HEK293 (cell line): ENCODE results near the gene RNF146.

Experiments
- CTCF ChIA-PET: fragments of 350-600 bp; formaldehyde crosslinking; extraction: SDS; loops from one replicate; lab custom pipeline; 2021; ENCODE audit warnings: antibody characterized with exemption; lab: Yijun Ruan, JAX
- POLR2A ChIA-PET: fragments of 300-600 bp; formaldehyde crosslinking; extraction: SDS; loops from one replicate; lab custom pipeline; 2020; ENCODE audit warnings: antibody characterized with exemption, inconsistent platforms; lab: Yijun Ruan, JAX
- H3K27ac ChIP-seq: fragments of 200-500 bp; sonication (Bioruptor generic); 2 replicates; pipeline ENCODE4 v1.5.1; 2014; ENCODE audit warnings: low read depth, low read length, control low read depth, inconsistent platforms; ENCODE audit errors: extremely low read depth
- H3K36me3 ChIP-seq, 2 experiments: fragments of 200-500 bp in 1 of 2; sonication (Bioruptor generic) in 1 of 2; 1 replicate in 1 of 2; 2 replicates in 1 of 2; pipeline ENCODE4 v1.5.1; 2014 to 2017; ENCODE audit warnings: inconsistent platforms in 2 of 2, low read length in 2 of 2; ENCODE audit not compliant: control insufficient read depth in 2 of 2, insufficient read depth in 1 of 2
- H3K4me1 ChIP-seq: fragments of 200-500 bp; sonication (Bioruptor generic); 2 replicates; pipeline ENCODE4 v1.5.1; 2014; ENCODE audit warnings: mild to moderate bottlenecking, low read length, inconsistent platforms; ENCODE audit not compliant: control insufficient read depth, insufficient read depth
- H3K4me3 ChIP-seq: 2 replicates; pipeline ENCODE4 v1.5.1; 2011; ENCODE audit warnings: low read depth, mild to moderate bottlenecking, control low read depth, low read length, moderate library complexity
- H3K9me3 ChIP-seq: fragments of 200-500 bp; sonication (Bioruptor generic); 2 replicates; pipeline ENCODE4 v1.5.1; 2014; ENCODE audit warnings: low read depth, low read length, inconsistent platforms; ENCODE audit not compliant: control insufficient read depth, insufficient read depth
- KLF7 ChIP-seq: fragments of 450-650 bp; formaldehyde crosslinking; IDR thresholded peaks from 2 replicates; pipeline ENCODE4 v1.5.1; 2016; ENCODE audit warnings: missing biosample characterization, missing genetic modification characterization, borderline replicate concordance
- KLF8 ChIP-seq: fragments of 450-650 bp; formaldehyde crosslinking; IDR thresholded peaks from 2 replicates; pipeline ENCODE4 v1.5.1; 2016; ENCODE audit warnings: missing biosample characterization, missing genetic modification characterization
- MEIS1 ChIP-seq: sonication (generic); formaldehyde crosslinking; IDR thresholded peaks from 2 replicates; pipeline ENCODE4 v1.8.1; 2022; ENCODE audit warnings: missing genetic modification reagents, mild to moderate bottlenecking, borderline replicate concordance
- SCRT1 ChIP-seq: fragments of 450-650 bp; formaldehyde crosslinking; IDR thresholded peaks from 2 replicates; pipeline ENCODE4 v1.5.1; 2016; ENCODE audit warnings: missing biosample characterization, missing genetic modification characterization, borderline replicate concordance
- SP7 ChIP-seq: fragments of 450-650 bp; formaldehyde crosslinking; IDR thresholded peaks from 2 replicates; pipeline ENCODE4 v1.5.1; 2016; ENCODE audit warnings: missing biosample characterization, missing genetic modification characterization
- ZBTB7A ChIP-seq: fragments of 450-650 bp; formaldehyde crosslinking; IDR thresholded peaks from 2 replicates; pipeline ENCODE4 v1.5.1; 2016; ENCODE audit warnings: low read depth, missing biosample characterization, missing genetic modification characterization
- ZNF114 ChIP-seq: fragments of 450-650 bp; formaldehyde crosslinking; IDR thresholded peaks from 2 replicates; pipeline ENCODE4 v1.5.0; 2017; ENCODE audit warnings: missing biosample characterization, missing genetic modification characterization
- ZNF23 ChIP-seq: fragments of 450-650 bp; formaldehyde crosslinking; IDR thresholded peaks from 2 replicates; pipeline ENCODE4 v1.5.1; 2016; ENCODE audit warnings: missing biosample characterization, missing genetic modification characterization, borderline replicate concordance
- ZNF248 ChIP-seq: fragments of 450-650 bp; formaldehyde crosslinking; IDR thresholded peaks from 2 replicates; pipeline ENCODE4 v1.5.1; 2017; ENCODE audit warnings: missing biosample characterization, missing genetic modification characterization
- ZNF398 ChIP-seq: fragments of 450-650 bp; formaldehyde crosslinking; IDR thresholded peaks from 2 replicates; pipeline ENCODE4 v1.5.1; 2017; ENCODE audit warnings: missing biosample characterization, missing genetic modification characterization
- ZNF404 ChIP-seq: fragments of 450-650 bp; formaldehyde crosslinking; IDR thresholded peaks from 2 replicates; pipeline ENCODE4 v1.5.1; 2017; ENCODE audit warnings: missing biosample characterization, missing genetic modification characterization
- ZNF449 ChIP-seq: fragments of 450-650 bp; formaldehyde crosslinking; IDR thresholded peaks from 2 replicates; pipeline ENCODE4 v1.5.1; 2017; ENCODE audit warnings: missing biosample characterization, mild to moderate bottlenecking, missing genetic modification characterization, moderate library complexity
- ZNF514 ChIP-seq: fragments of 450-650 bp; formaldehyde crosslinking; IDR thresholded peaks from 2 replicates; pipeline ENCODE4 v1.5.1; 2016; ENCODE audit warnings: missing biosample characterization, missing genetic modification characterization
- ZNF791 ChIP-seq: fragments of 450-650 bp; formaldehyde crosslinking; IDR thresholded peaks from 2 replicates; pipeline ENCODE4 v1.5.1; 2016; ENCODE audit warnings: missing biosample characterization, missing genetic modification characterization
- ZXDB ChIP-seq: fragments of 450-650 bp; formaldehyde crosslinking; IDR thresholded peaks from 2 replicates; pipeline ENCODE4 v1.5.1; 2016; ENCODE audit warnings: missing biosample characterization, missing genetic modification characterization

Gene RNF146

GRCh38 chr6:127247114-127248096 is 19.3 kb upstream of the RNF146 start:
- ChIA-PET CTCF (interaction anchor here (1.0 kb wide), 1 partner anchor 269 kb away, joined by 4 read pairs; no protein-coding TSS in a partner anchor), POLR2A (interaction anchor here (1.4 kb wide), 1 partner anchor 20 kb away, joined by 3 read pairs; the partner anchor contains the start of gene RNF146)
- no peaks in the 10 kb centered on the region for H3K36me3 ChIP-seq
- no peaks in the 10 kb centered on the region for H3K4me1 ChIP-seq
- H3K27ac ChIP-seq = no peak overlapping the region
- no peak for TF ChIP-seq MEIS1 (CRISPR knock-in tag)
- TF ChIP-seq ZNF23 (tag by site-specific recombination) = no peak
- no peak overlapping the region for H3K4me3 ChIP-seq
- H3K9me3 ChIP-seq = no peaks in the 10 kb centered on the region

GRCh38 chr6:127249621-127250020 is 17.0 kb upstream of the RNF146 start:
- no peaks in the 10 kb centered on the region for H3K4me1 ChIP-seq
- TF ChIP-seq ZNF514 (no peak), ZNF449 (no peak), KLF7 (tag by site-specific recombination) (no peak), KLF8 (no peak), ZXDB (no peak), ZNF404 (tag by site-specific recombination) (no peak), ZNF114 (tag by site-specific recombination) (no peak), SCRT1 (tag by site-specific recombination) (no peak), ZNF398 (tag by site-specific recombination) (no peak)
- CTCF ChIA-PET = no interaction called here
- H3K9me3 ChIP-seq = no peaks in the 10 kb centered on the region
- no peak overlapping the region for H3K4me3 ChIP-seq
- POLR2A ChIA-PET = no interaction called here
- no peak overlapping the region for H3K27ac ChIP-seq
- no peaks in the 10 kb centered on the region for H3K36me3 ChIP-seq

- ChIA-PET POLR2A (no interaction called here), CTCF (interaction anchor here (0.6 kb wide), 1 partner anchor 1491 kb away, joined by 3 read pairs; no protein-coding TSS in a partner anchor)
- Histone ChIP-seq H3K9me3 (no peaks in the 10 kb centered on the region), H3K4me1 (no peaks in the 10 kb centered on the region), H3K36me3 (no peaks in the 10 kb centered on the region), H3K27ac (no peak overlapping the region), H3K4me3 (no peak overlapping the region)
- TF ChIP-seq ZBTB7A (tag by site-specific recombination) (no peak), ZNF791 (no peak), ZNF248 (no peak), SP7 (no peak)
Observed at GRCh38 chr6:127255286-127255685, 11.4 kb upstream of the RNF146 start.
